Endothelial cell of umbilical vein (primary cell): ENCODE results near the gene CPZ. TPM values are rescaled to one million over a fixed set of nuclear protein-coding genes. Genes with fewer than 3 reads are reported as not detected.
"Not testable (repeated sequence)": the region's sequence is repeated elsewhere in the genome, so short reads cannot be mapped to it uniquely, and the experiment has no call there.

Source experiments
- BruUV-seq: library from RNA; stranded (reverse); fragments of 400-500 nt; replicated peaks from 2 replicates; lab custom pipeline; 2021; lab: Mats Ljungman, UMichigan
- CTCF ChIA-PET: fragments of 300-600, 350-600 bp; sonication (Branson Sonifier 250); formaldehyde crosslinking; loops from one replicate; lab custom pipeline; 2021; ENCODE audit warnings: antibody characterized with exemption, inconsistent platforms; lab: Charles Lee
- POLR2A ChIA-PET: fragments of 300-600, 350-600 bp; sonication (Branson Sonifier 250); formaldehyde crosslinking; loops from one replicate; lab custom pipeline; 2021; ENCODE audit warnings: antibody characterized with exemption, inconsistent platforms; lab: Charles Lee
- DNase-seq: peaks from one replicate; pipeline ENCODE4 v3.0.0-alpha.2; 2011; ENCODE audit warnings: low read depth, low spot score
- FAIRE-seq: peaks from 2 replicates; lab custom pipeline; 2011; peaks lifted over from hg19 to GRCh38; lab: Jason Lieb, UNC
- H2AFZ ChIP-seq: 2 replicates; pipeline ENCODE4 v1.6.0; 2012; ENCODE audit warnings: low read depth, low read length, control low read depth, inconsistent platforms
- H3K27ac ChIP-seq: 2 replicates; pipeline ENCODE4 v1.5.1; 2011; ENCODE audit warnings: low read depth, mild to moderate bottlenecking, control low read depth, low read length, moderate library complexity; ENCODE audit not compliant: insufficient read depth
- H3K27me3 ChIP-seq, 2 experiments: 2 replicates each; pipeline versions ENCODE4 v1.6.0 to v1.6.1; 2011; ENCODE audit warnings: low read length in 2 of 2, mixed read lengths in 1 of 2; ENCODE audit not compliant: control insufficient read depth in 2 of 2, insufficient read depth in 2 of 2
- H3K36me3 ChIP-seq, 2 experiments: 2 replicates in 1 of 2; 3 replicates in 1 of 2; pipeline ENCODE4 v1.5.1; 2011; ENCODE audit warnings: low read length in 2 of 2, mild to moderate bottlenecking in 1 of 2, moderate library complexity in 1 of 2; ENCODE audit not compliant: control insufficient read depth in 2 of 2, insufficient read depth in 2 of 2; ENCODE audit errors: extremely low read depth in 1 of 2
- H3K4me1 ChIP-seq: 3 replicates; pipeline ENCODE4 v1.5.1; 2011; ENCODE audit warnings: mild to moderate bottlenecking, low read length; ENCODE audit not compliant: control insufficient read depth, insufficient read depth; ENCODE audit errors: extremely low read depth
- H3K4me2 ChIP-seq: 2 replicates; pipeline ENCODE4 v1.6.1; 2011; ENCODE audit warnings: low read length, control low read depth, mixed read lengths; ENCODE audit not compliant: insufficient read depth
- H3K4me3 ChIP-seq, 3 experiments: fragments of 200-600 bp in 1 of 3; sonication (generic), shearing (Covaris generic) in 1 of 3; replicated peaks in 1 of 3; 2 replicates each; pipeline ENCODE4 v1.5.1; 2011 to 2016; ENCODE audit warnings: control low read depth in 3 of 3, low read length in 3 of 3, mild to moderate bottlenecking in 2 of 3, inconsistent platforms in 1 of 3, low read depth in 1 of 3, moderate library complexity in 1 of 3; ENCODE audit not compliant: insufficient read depth in 1 of 3
- H3K79me2 ChIP-seq: 2 replicates; pipeline ENCODE4 v1.6.0; 2012; ENCODE audit warnings: low read length, inconsistent platforms; ENCODE audit not compliant: control insufficient read depth, insufficient read depth
- H3K9ac ChIP-seq: replicated peaks from 2 replicates; pipeline ENCODE3; 2011; ENCODE audit warnings: low read length, control low read depth; ENCODE audit not compliant: insufficient read depth; ENCODE audit errors: extremely low read depth
- H3K9me1 ChIP-seq: replicated peaks from 3 replicates; pipeline ENCODE4 v1.6.0; 2011; ENCODE audit warnings: mild to moderate bottlenecking, low read length; ENCODE audit not compliant: control insufficient read depth, insufficient read depth; ENCODE audit errors: extremely low read depth
- H3K9me3 ChIP-seq: replicated peaks from 2 replicates; pipeline ENCODE4 v1.5.1; 2012; ENCODE audit warnings: low read length, inconsistent platforms; ENCODE audit not compliant: control insufficient read depth, insufficient read depth
- H4K20me1 ChIP-seq: replicated peaks from 2 replicates; pipeline ENCODE3; 2011; ENCODE audit warnings: mild to moderate bottlenecking, low read length; ENCODE audit not compliant: control insufficient read depth, insufficient read depth; ENCODE audit errors: extremely low read depth
- EZH2 ChIP-seq: IDR thresholded peaks from 2 replicates; pipeline ENCODE4 v1.6.1; 2012; ENCODE audit warnings: borderline replicate concordance, low read depth, mild to moderate bottlenecking, moderate library complexity, low read length, inconsistent platforms; ENCODE audit not compliant: severe bottlenecking
- FOS ChIP-seq: IDR thresholded peaks from 2 replicates; pipeline ENCODE4 v1.6.1; 2011; ENCODE audit warnings: mild to moderate bottlenecking, low read length, moderate library complexity, borderline replicate concordance; ENCODE audit not compliant: insufficient read depth
- GATA2 ChIP-seq: IDR thresholded peaks from 2 replicates; pipeline ENCODE4 v1.7.0; 2011; ENCODE audit warnings: low read depth, mild to moderate bottlenecking, moderate library complexity, mixed read lengths, low read length; ENCODE audit not compliant: insufficient read length, insufficient read depth
- JUN ChIP-seq: IDR thresholded peaks from 2 replicates; pipeline ENCODE4 v1.6.1; 2011; ENCODE audit warnings: borderline replicate concordance, low read depth; ENCODE audit not compliant: insufficient read length, insufficient read depth
- MYC ChIP-seq: IDR thresholded peaks from one replicate; pipeline ENCODE4 v1.6.1; 2011; ENCODE audit warnings: mild to moderate bottlenecking, low read depth, low read length
- POLR2A ChIP-seq: IDR thresholded peaks from 2 replicates; pipeline ENCODE4 v1.6.1; 2012; ENCODE audit warnings: low read depth, mild to moderate bottlenecking, control low read depth, low read length
- POLR2AphosphoS5 ChIP-seq: IDR thresholded peaks from 2 replicates; pipeline ENCODE4 v1.6.1; 2012; ENCODE audit warnings: low read depth, mild to moderate bottlenecking, control low read depth, low read length, moderate library complexity; ENCODE audit not compliant: insufficient read depth
- dilution Hi-C: fragments of 300-500 bp; cut with MboI; formaldehyde crosslinking; loops from one replicate; pipeline ENCODE4 v1.15.0; 2019; ENCODE audit warnings: low sequenced_read_pairs; ENCODE audit not compliant: extremely low pct_ligation_motif_present
- intact Hi-C: fragments of 100-400 bp; cut with micrococcal nuclease; formaldehyde crosslinking; loops from one replicate; pipeline ENCODE4 v1.10.0; 2022
- polyA plus RNA-seq, 4 experiments: library from polyadenylated mRNA; depleted of rRNA in 3 of 4; stranded (reverse) in 3 of 4; unstranded in 1 of 4; fragments of >200 nt; gene quantifications; 2 replicates each; pipeline versions ENCODE4 v1.2.1 to v1.2.3, GENCODE V29; 2011 to 2012; ENCODE audit warnings: missing spikeins in 1 of 4
- total RNA-seq: library from RNA; stranded (reverse); gene quantifications from 2 replicates; pipeline ENCODE4 v1.2.3, GENCODE V29; 2021
- TF ChIP-seq, protein P1 (sequence below), 2 donors: IDR thresholded peaks; 1 replicate in 1 of 2; 2 replicates in 1 of 2; pipeline ENCODE4 v1.5.1; 2011; ENCODE audit warnings: low read length in 2 of 2, mild to moderate bottlenecking in 2 of 2, moderate library complexity in 2 of 2, control low read depth in 1 of 2, inconsistent platforms in 1 of 2, low read depth in 1 of 2; ENCODE audit not compliant: insufficient read depth in 1 of 2; ENCODE audit errors: extremely low read depth in 1 of 2
- TF ChIP-seq, protein P2 (sequence below): IDR thresholded peaks from 2 replicates; pipeline ENCODE4 v1.6.1; 2011; ENCODE audit not compliant: insufficient read depth, insufficient read length

The CPZ gene
- total and polyA plus RNA-seq, 2 donors (not counting 3 experiments of a cell fraction or from before 2014, with no cell fraction given): not detected

GRCh38 chr4:8618961-8619720 is 26.6 kb downstream of the CPZ start:
- POLR2A ChIA-PET: no interaction called here

DNA sequence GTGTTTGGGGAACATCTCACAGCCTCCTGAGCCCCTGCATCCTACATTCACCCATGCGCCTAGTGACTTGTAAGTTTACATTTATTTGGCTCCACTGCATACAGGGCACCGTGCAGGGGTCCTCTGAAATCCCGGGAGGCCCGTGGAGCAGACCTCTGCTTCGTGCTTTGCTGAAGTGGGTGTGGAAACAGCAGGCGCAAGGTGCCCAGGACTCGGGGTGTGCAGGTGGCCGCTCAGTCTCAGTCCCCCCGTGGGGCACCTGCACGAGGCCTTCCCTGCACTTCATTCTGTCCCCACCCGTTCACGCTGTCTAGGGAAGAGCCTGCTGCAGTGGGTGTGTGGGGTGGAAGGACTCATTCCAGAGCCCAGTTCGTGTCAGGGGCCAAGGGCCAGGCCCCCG is 28.6 kb downstream of the CPZ start:
- H3K4me3 ChIP-seq, H3K27me3 ChIP-seq, H3K9me1 ChIP-seq, POLR2A ChIA-PET, dilution Hi-C loops, FAIRE-seq, intact Hi-C loops, H2AFZ ChIP-seq, BruUV-seq, H3K4me2 ChIP-seq, CTCF ChIA-PET, H3K27ac ChIP-seq, DNase-seq, H3K4me1 ChIP-seq, H3K36me3 ChIP-seq, H3K9ac ChIP-seq, H3K79me2 ChIP-seq, H3K9me3 ChIP-seq, H4K20me1 ChIP-seq: not testable (repeated sequence)

More at GRCh38 chr4:8618961-8619720, 26.6 kb downstream of the CPZ start:
- no peaks in the 10 kb centered on the region for H3K9me1 ChIP-seq
- H3K4me3 ChIP-seq: no peak overlapping the region
- FAIRE-seq (no peak), DNase-seq (no peak)
- H3K36me3 ChIP-seq: no peaks in the 10 kb centered on the region
- no peak overlapping the region for H3K9ac ChIP-seq
- no peaks in the 10 kb centered on the region for H3K9me3 ChIP-seq
- H3K79me2 ChIP-seq: no peaks in the 10 kb centered on the region
- H2AFZ ChIP-seq: no peak overlapping the region
- BruUV-seq: no TSS peak
- dilution Hi-C loops: no loop called here
- CTCF ChIA-PET: interaction anchor here (0.7 to 1.3 kb wide), 2 partner anchors 12 kb away, joined by 3 to 4 read pairs; no protein-coding TSS in a partner anchor
- no peak overlapping the region for H3K27ac ChIP-seq
- no peak for TF ChIP-seq POLR2AphosphoS5
- no peak for TF ChIP-seq JUN
- no peak for TF ChIP-seq FOS
- no peak for TF ChIP-seq MYC
- TF ChIP-seq, protein P1, sequence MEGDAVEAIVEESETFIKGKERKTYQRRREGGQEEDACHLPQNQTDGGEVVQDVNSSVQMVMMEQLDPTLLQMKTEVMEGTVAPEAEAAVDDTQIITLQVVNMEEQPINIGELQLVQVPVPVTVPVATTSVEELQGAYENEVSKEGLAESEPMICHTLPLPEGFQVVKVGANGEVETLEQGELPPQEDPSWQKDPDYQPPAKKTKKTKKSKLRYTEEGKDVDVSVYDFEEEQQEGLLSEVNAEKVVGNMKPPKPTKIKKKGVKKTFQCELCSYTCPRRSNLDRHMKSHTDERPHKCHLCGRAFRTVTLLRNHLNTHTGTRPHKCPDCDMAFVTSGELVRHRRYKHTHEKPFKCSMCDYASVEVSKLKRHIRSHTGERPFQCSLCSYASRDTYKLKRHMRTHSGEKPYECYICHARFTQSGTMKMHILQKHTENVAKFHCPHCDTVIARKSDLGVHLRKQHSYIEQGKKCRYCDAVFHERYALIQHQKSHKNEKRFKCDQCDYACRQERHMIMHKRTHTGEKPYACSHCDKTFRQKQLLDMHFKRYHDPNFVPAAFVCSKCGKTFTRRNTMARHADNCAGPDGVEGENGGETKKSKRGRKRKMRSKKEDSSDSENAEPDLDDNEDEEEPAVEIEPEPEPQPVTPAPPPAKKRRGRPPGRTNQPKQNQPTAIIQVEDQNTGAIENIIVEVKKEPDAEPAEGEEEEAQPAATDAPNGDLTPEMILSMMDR (IDR thresholded peaks at IDR 0.05; ENCODE audit: extremely low read depth in 1 of 2, insufficient read depth in 1 of 2, low read depth in 1 of 2, low read length in 2 of 2): no peak
- TF ChIP-seq, protein P2, sequence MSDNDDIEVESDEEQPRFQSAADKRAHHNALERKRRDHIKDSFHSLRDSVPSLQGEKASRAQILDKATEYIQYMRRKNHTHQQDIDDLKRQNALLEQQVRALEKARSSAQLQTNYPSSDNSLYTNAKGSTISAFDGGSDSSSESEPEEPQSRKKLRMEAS: no peak
- TF ChIP-seq EZH2: no peak
- no peak for TF ChIP-seq POLR2A
- no peak for TF ChIP-seq GATA2
- no peak overlapping the region for H3K4me2 ChIP-seq
- no peaks in the 10 kb centered on the region for H3K4me1 ChIP-seq
- no peaks in the 10 kb centered on the region for H3K27me3 ChIP-seq
- intact Hi-C loops: no loop called here
- H4K20me1 ChIP-seq: no peaks in the 10 kb centered on the region
